ENCODE results near the gene LZTS3. TPM values are rescaled to one million over a fixed set of nuclear protein-coding genes. Genes with fewer than 3 reads are reported as not detected.

Gene LZTS3
- total and polyA plus RNA-seq, 2 of the 13 experiments (the other 11 are each of a cell fraction or from before 2014, with no cell fraction given) = 10.1 to 31.3 TPM

GRCh38 chr20:3194617-3195280 is 21.4 kb upstream of the LZTS3 start (continued):
- TF ChIP-seq ZBTB34 (CRISPR knock-in tag; IDR thresholded peaks at IDR 0.05) = no peak
- no peak for TF ChIP-seq MAF1 (CRISPR knock-in tag; IDR thresholded peaks at IDR 0.05; ENCODE audit: borderline replicate concordance)
- TF ChIP-seq AGO2 (optimal IDR thresholded peaks at IDR 0.05; ENCODE audit: low read depth, low read length) = peak; percentile 91
- TF ChIP-seq SRSF1 (optimal IDR thresholded peaks at IDR 0.05; ENCODE audit: low read depth, low read length) = peak; percentile 39
- TF ChIP-seq ZSCAN22 (CRISPR knock-in tag; IDR thresholded peaks at IDR 0.05) = no peak
- TF ChIP-seq POLR2A (IDR thresholded peaks at IDR 0.05; ENCODE audit: insufficient read depth in 1 of 2, low read depth in 2 of 2, low read length in 2 of 2) = 0 out of 4 replicates have a peak, but pooled peaks of 1 of the 2 experiments have one; percentile 4
- TF ChIP-seq RBFOX2 (IDR thresholded peaks at IDR 0.05; ENCODE audit: low read depth, low read length) = peak; percentile 66
- no peak for TF ChIP-seq MED13 (CRISPR knock-in tag; IDR thresholded peaks at IDR 0.05)
- peak; percentile 17; the same call in 1 of the 2 replicates for TF ChIP-seq ZNF768 (CRISPR knock-in tag; IDR thresholded peaks at IDR 0.05)
- TF ChIP-seq, protein P1, sequence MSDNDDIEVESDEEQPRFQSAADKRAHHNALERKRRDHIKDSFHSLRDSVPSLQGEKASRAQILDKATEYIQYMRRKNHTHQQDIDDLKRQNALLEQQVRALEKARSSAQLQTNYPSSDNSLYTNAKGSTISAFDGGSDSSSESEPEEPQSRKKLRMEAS (IDR thresholded peaks at IDR 0.05) = no peak
- TF ChIP-seq ATF7 (IDR thresholded peaks at IDR 0.05) = no peak
- 0 out of 2 replicates have a peak, but pooled peaks have one; percentile 35 for TF ChIP-seq ATF7 (CRISPR knock-in tag; IDR thresholded peaks at IDR 0.05)
- TF ChIP-seq ZNF276 (CRISPR knock-in tag; IDR thresholded peaks at IDR 0.05; ENCODE audit: low read depth) = peak; percentile 37; the same call in 1 of the 2 replicates
